Tibial nerve (tissue), 4 donors: Measurements from ENCODE around the gene RPL28.

Source experiments
- CTCF ChIP-seq, 5 experiments: fragments of 200-600 bp in 3 of 5; fragments of 450-650 bp in 2 of 5; sonication (generic) in 3 of 5; IDR thresholded peaks; one replicate each; pipeline ENCODE4 v1.5.1; 2016 to 2019; ENCODE audit warnings: antibody characterized with exemption in 5 of 5, mild to moderate bottlenecking in 3 of 5, moderate library complexity in 2 of 5
- EP300 ChIP-seq, 2 donors: sonication (generic); formaldehyde crosslinking; IDR thresholded peaks; one replicate each; pipeline ENCODE4 v1.6.1; 2017; ENCODE audit warnings: antibody characterized with exemption in 2 of 2, mild to moderate bottlenecking in 1 of 2
- POLR2A ChIP-seq, 2 donors: fragments of 450-650 bp; IDR thresholded peaks; one replicate each; pipeline ENCODE4 v1.6.1; 2017; ENCODE audit warnings: antibody characterized with exemption in 2 of 2, mild to moderate bottlenecking in 2 of 2, moderate library complexity in 2 of 2

DNA sequence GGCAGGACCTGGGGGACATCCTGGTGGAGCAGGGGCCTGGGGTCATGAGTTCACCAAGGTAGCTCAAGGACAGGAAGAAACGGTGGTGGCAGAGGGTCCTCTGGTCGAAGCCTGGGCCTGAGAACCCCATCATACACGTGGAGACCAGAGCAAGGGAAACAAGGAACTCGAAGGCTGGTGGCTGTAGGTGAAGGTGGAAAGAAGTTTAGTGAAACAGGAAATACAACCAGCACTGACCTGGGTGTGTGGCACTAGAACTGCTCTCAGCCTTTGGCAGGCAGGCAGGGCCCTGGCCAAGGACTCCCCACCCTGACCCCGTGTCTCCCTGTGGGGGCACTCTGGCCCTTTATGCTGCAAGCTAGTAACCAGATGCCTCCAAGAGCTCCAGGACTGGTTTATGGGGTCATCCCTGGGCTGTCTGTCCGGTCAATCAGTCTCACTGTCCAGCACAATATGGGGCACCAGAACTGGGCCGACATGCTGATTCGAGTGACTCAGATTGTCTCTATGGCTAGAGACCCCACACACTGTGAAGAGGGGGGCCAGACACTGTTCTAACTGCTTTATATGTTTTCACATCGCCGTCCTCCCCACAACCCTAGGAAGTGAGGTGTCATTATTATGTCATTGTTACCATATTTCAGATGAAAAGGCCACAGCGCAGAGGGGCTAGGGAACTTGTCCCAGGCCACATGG, 35.0 kb upstream of the RPL28 start:
- no peak for TF ChIP-seq CTCF (IDR thresholded peaks at IDR 0.05)
- TF ChIP-seq EP300 (IDR thresholded peaks at IDR 0.05), result no peak
- TF ChIP-seq POLR2A (IDR thresholded peaks at IDR 0.05), result no peak
